ENCODE data around the gene NR5A2. TPM values are rescaled to one million over a fixed set of nuclear protein-coding genes. Genes with fewer than 3 reads are reported as not detected.

The NR5A2 gene
- polyA plus RNA-seq, 2 donors, result 0.31 to 0.37 TPM

DNA sequence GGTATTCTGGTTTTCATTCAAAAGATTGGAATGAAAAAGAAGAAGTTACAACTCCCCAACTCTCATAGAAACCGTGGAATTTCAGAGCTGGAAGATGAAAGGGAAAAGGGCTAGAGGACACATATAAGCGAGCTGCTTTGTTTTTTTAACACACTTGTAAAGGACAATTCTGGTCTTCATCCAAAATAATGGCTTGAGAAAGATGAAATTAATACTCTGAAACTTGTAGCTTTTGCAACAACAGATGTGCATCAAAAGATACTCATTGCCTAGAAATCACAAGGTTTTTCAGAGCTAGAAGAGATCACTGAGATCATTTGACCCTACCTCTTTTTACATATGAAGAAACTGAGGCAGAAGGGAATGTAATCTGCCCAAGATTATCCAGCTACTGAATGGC, 25.6 kb downstream of the NR5A2 start:
- no peak overlapping the region for H3K27ac ChIP-seq (ENCODE audit: low read depth in 2 of 2, low read length in 1 of 2)
- WGBS, 2 donors, result 47 to 54% methylated on average over 2 of the region's 2 CpGs
- H3K4me1 ChIP-seq (ENCODE audit: control insufficient read depth in 2 of 2, insufficient read depth in 2 of 2, low read length in 1 of 2), result no peaks in the 10 kb centered on the region
- H3K4me3 ChIP-seq (ENCODE audit: low read depth in 1 of 2, low read length in 2 of 2), result no peak overlapping the region
- H3K36me3 ChIP-seq (ENCODE audit: control insufficient read depth in 2 of 2, insufficient read depth in 2 of 2, low read length in 1 of 2), result no peaks in the 10 kb centered on the region
- H3K27me3 ChIP-seq (ENCODE audit: control insufficient read depth in 1 of 2, insufficient read depth in 2 of 2, low read length in 2 of 2), result peaks cover 0 to 4% of the 10 kb centered on the region in 2 donors
- no peaks in the 10 kb centered on the region for H3K9me3 ChIP-seq (ENCODE audit: control insufficient read depth in 2 of 2, insufficient read depth in 1 of 2, low read depth in 1 of 2, low read length in 1 of 2)

DNA sequence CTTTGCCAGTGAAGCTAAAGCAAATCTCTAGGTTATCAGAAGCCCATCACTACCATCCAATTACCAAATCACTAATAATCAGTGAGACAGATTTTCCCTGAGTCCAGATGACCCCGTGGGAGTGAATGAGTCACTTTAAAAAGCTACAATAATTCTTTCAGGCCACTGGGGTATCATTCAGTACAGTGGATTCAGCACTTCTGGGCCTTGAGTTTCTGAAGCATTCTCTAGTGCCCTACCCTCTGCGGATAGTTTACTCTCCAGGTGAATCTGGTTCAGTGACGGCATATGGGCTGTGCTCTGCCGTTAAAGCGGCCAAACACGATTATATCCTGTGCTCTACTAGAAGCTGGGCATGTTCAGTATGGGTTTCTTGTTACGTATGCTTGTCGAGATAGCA, 26.1 kb downstream of the NR5A2 start:
- H3K27ac ChIP-seq (ENCODE audit: low read depth in 2 of 2, low read length in 1 of 2), result no peak overlapping the region
- H3K36me3 ChIP-seq (ENCODE audit: control insufficient read depth in 2 of 2, insufficient read depth in 2 of 2, low read length in 1 of 2), result no peaks in the 10 kb centered on the region
- no peaks in the 10 kb centered on the region for H3K4me1 ChIP-seq (ENCODE audit: control insufficient read depth in 2 of 2, insufficient read depth in 2 of 2, low read length in 1 of 2)
- H3K27me3 ChIP-seq (ENCODE audit: control insufficient read depth in 1 of 2, insufficient read depth in 2 of 2, low read length in 2 of 2), result peaks cover 0 to 4% of the 10 kb centered on the region in 2 donors
- WGBS, 2 donors, result 59 to 71% methylated on average over 8 of the region's 8 CpGs
- H3K9me3 ChIP-seq (ENCODE audit: control insufficient read depth in 2 of 2, insufficient read depth in 1 of 2, low read depth in 1 of 2, low read length in 1 of 2), result no peaks in the 10 kb centered on the region
- H3K4me3 ChIP-seq (ENCODE audit: low read depth in 1 of 2, low read length in 2 of 2), result no peak overlapping the region

DNA sequence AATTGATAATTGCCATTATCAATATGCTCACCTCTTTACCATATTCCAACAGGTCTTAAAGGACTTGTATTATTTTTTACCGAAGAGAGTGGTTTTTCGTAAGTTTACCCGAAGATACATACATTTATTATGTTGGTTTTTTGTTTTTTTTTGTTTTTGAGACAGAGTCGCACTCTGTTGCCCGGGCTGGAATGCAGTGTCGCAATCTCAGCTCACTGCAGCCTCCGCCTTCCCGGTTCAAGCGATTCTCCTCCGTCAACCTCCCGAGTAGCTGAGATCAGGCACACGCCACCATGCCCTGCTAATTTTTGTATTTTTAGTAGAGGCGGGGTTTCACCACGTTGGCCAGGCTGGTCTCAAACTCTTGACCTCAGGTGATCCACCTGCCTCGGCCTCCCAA, 30.8 kb downstream of the NR5A2 start:
- WGBS, 2 donors, result 82 to 92% methylated on average over 15 of the region's 15 CpGs
- no peaks in the 10 kb centered on the region for H3K4me1 ChIP-seq (ENCODE audit: control insufficient read depth in 2 of 2, insufficient read depth in 2 of 2, low read length in 1 of 2)
- no peaks in the 10 kb centered on the region for H3K9me3 ChIP-seq (ENCODE audit: control insufficient read depth in 2 of 2, insufficient read depth in 1 of 2, low read depth in 1 of 2, low read length in 1 of 2)
- H3K36me3 ChIP-seq (ENCODE audit: control insufficient read depth in 2 of 2, insufficient read depth in 2 of 2, low read length in 1 of 2), result no peaks in the 10 kb centered on the region
- H3K27ac ChIP-seq (ENCODE audit: low read depth in 2 of 2, low read length in 1 of 2), result no peak overlapping the region
- no peak overlapping the region for H3K4me3 ChIP-seq (ENCODE audit: low read depth in 1 of 2, low read length in 2 of 2)
- H3K27me3 ChIP-seq (ENCODE audit: control insufficient read depth in 1 of 2, insufficient read depth in 2 of 2, low read length in 2 of 2), result peaks cover 0 to 4% of the 10 kb centered on the region in 2 donors

DNA sequence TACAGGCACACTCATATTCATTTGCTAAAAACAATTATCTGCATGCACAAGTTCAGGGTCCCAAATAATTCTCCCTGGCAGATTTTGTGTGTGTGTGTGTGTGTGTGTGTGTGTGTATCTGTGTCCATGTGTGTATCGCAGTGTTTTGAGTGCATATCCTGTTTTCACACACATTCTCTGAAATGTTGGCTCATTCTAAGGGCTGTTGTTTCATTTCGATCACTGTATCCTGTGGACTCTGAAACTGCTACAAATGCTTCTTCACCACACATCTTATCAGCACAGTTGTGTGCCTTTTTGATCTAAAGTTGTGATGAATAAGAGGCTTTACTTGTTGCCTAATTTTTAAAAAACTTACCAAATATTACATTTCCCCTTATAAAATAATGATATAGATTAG, 34.6 kb downstream of the NR5A2 start:
- no peaks in the 10 kb centered on the region for H3K36me3 ChIP-seq (ENCODE audit: control insufficient read depth in 2 of 2, insufficient read depth in 2 of 2, low read length in 1 of 2)
- no peaks in the 10 kb centered on the region for H3K4me1 ChIP-seq (ENCODE audit: control insufficient read depth in 2 of 2, insufficient read depth in 2 of 2, low read length in 1 of 2)
- H3K4me3 ChIP-seq (ENCODE audit: low read depth in 1 of 2, low read length in 2 of 2), result no peak overlapping the region
- no peaks in the 10 kb centered on the region for H3K9me3 ChIP-seq (ENCODE audit: control insufficient read depth in 2 of 2, insufficient read depth in 1 of 2, low read depth in 1 of 2, low read length in 1 of 2)
- 53 to 77% methylated on average over 2 of the region's 2 CpGs for WGBS, 2 donors
- no peaks in the 10 kb centered on the region for H3K27me3 ChIP-seq (ENCODE audit: control insufficient read depth in 1 of 2, insufficient read depth in 2 of 2, low read length in 2 of 2)
- H3K27ac ChIP-seq (ENCODE audit: low read depth in 2 of 2, low read length in 1 of 2), result no peak overlapping the region

DNA sequence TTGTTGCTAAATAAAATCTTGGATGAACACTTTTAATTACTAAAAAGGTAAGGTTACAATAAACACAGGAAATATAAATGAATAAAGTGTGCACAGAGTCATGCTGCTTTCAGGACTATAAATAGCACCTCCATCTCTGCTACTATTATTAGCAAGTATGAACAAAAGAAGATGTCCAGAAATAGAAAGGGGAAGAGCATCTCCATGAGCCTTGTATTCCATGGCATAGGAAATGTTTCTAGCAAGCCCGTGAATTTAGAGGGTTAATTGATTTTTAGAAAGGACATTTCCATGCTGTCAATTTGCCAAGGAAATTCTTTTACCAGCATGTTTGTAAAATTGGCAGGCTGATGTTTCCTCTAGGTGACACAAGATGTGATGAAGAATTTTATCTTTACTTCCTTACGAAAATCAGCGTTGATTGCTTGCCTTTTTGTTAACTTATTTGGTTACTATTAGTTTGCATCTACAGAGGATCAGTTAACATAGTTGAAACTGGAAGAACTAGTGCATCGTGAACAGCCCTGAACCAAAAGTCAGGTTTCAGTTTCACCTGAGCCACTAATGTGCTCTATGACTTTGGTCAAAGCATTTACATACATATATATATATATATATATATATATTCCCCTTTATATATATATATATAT, 45.3 kb downstream of the NR5A2 start:
- Histone ChIP-seq H3K4me3 (ENCODE audit: low read depth in 1 of 2, low read length in 2 of 2) (no peak overlapping the region), H3K27ac (ENCODE audit: low read depth in 2 of 2, low read length in 1 of 2) (no peak overlapping the region), H3K9me3 (ENCODE audit: control insufficient read depth in 2 of 2, insufficient read depth in 1 of 2, low read depth in 1 of 2, low read length in 1 of 2) (no peaks in the 10 kb centered on the region), H3K27me3 (ENCODE audit: control insufficient read depth in 1 of 2, insufficient read depth in 2 of 2, low read length in 2 of 2) (peaks cover 0 to 2% of the 10 kb centered on the region in 2 donors), H3K36me3 (ENCODE audit: control insufficient read depth in 2 of 2, insufficient read depth in 2 of 2, low read length in 1 of 2) (no peaks in the 10 kb centered on the region), H3K4me1 (ENCODE audit: control insufficient read depth in 2 of 2, insufficient read depth in 2 of 2, low read length in 1 of 2) (no peaks in the 10 kb centered on the region)
- 41 to 59% methylated on average over 4 of the region's 4 CpGs for WGBS, 2 donors

DNA sequence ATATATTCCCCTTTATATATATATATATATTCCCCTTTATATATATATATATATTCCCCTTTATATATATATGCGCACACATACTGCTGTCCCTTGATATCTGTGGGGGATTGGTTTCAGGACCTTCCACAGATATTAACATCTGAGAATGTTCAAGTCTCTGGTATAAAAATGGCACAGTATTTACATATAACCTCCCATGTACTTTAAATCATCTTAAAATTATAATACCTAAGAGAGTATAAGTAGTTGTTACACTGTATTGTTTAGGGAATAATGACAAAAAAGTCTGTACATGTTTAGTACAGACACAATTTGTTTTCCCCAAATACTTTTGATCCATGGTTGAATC, 45.8 kb downstream of the NR5A2 start:
- Histone ChIP-seq H3K4me1 (ENCODE audit: control insufficient read depth in 2 of 2, insufficient read depth in 2 of 2, low read length in 1 of 2) (no peaks in the 10 kb centered on the region), H3K27me3 (ENCODE audit: control insufficient read depth in 1 of 2, insufficient read depth in 2 of 2, low read length in 2 of 2) (peaks cover 0 to 2% of the 10 kb centered on the region in 2 donors), H3K27ac (ENCODE audit: low read depth in 2 of 2, low read length in 1 of 2) (no peak overlapping the region), H3K4me3 (ENCODE audit: low read depth in 1 of 2, low read length in 2 of 2) (no peak overlapping the region), H3K9me3 (ENCODE audit: control insufficient read depth in 2 of 2, insufficient read depth in 1 of 2, low read depth in 1 of 2, low read length in 1 of 2) (no peaks in the 10 kb centered on the region), H3K36me3 (ENCODE audit: control insufficient read depth in 2 of 2, insufficient read depth in 2 of 2, low read length in 1 of 2) (no peaks in the 10 kb centered on the region)
- 96 to 97% methylated on average over 1 of the region's 1 CpG for WGBS, 2 donors

DNA sequence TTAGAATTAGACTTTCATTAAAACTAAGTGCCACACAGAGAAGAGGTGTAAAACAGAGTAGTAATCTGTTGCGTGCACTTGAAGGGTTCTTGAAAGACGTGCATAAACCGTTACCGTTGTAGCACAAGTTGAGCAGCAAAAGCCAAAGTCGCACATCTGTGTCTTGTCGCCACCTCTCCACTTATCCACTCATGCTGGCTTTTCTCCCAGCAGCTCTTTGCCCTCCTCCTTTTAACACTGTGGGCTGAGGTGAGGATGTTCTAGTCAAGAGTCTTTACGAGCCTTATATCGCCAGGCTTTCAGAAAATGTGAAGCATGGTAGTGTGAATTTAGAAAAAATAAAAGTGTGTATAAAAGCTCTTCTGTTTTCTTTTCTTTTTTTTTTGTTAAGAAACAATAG, 48.0 kb downstream of the NR5A2 start:
- H3K27me3 ChIP-seq (ENCODE audit: control insufficient read depth in 1 of 2, insufficient read depth in 2 of 2, low read length in 2 of 2), result no peaks in the 10 kb centered on the region
- no peaks in the 10 kb centered on the region for H3K9me3 ChIP-seq (ENCODE audit: control insufficient read depth in 2 of 2, insufficient read depth in 1 of 2, low read depth in 1 of 2, low read length in 1 of 2)
- no peaks in the 10 kb centered on the region for H3K36me3 ChIP-seq (ENCODE audit: control insufficient read depth in 2 of 2, insufficient read depth in 2 of 2, low read length in 1 of 2)
- H3K4me1 ChIP-seq (ENCODE audit: control insufficient read depth in 2 of 2, insufficient read depth in 2 of 2, low read length in 1 of 2), result no peaks in the 10 kb centered on the region
- no peak overlapping the region for H3K4me3 ChIP-seq (ENCODE audit: low read depth in 1 of 2, low read length in 2 of 2)
- WGBS, 2 donors, result 36 to 52% methylated on average over 8 of the region's 8 CpGs
- no peak overlapping the region for H3K27ac ChIP-seq (ENCODE audit: low read depth in 2 of 2, low read length in 1 of 2)

DNA sequence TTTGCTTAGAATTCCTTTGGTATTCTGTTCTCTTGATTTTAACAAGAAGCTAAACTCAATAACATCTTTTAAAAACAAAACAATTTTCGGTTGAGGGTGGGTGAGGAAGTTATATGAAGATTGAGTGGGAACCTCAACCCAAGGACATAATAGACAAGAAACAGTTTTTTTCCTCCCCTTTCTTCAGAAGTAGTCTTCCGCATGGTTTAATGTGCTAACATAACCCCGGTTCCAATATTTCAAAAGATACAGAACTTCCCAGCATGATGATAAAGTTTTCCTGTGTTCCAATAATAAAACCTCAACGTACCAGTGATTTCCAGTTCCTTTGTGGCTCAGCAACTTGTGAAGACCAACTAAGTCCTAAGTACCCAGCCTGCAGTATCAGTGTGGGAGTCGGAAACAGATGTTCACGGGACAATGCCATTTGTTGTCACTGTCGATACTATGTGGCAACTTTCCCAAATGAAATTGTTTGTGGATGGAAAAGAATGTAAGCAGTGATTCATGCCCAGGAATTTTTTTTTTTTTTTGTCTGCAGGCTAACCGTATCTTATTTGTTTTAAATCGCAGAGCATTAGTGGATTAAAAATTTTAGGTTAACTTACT, 48.5 kb downstream of the NR5A2 start:
- WGBS, 2 donors, result 21 to 28% methylated on average over 9 of the region's 9 CpGs
- Histone ChIP-seq H3K4me1 (ENCODE audit: control insufficient read depth in 2 of 2, insufficient read depth in 2 of 2, low read length in 1 of 2) (no peaks in the 10 kb centered on the region), H3K9me3 (ENCODE audit: control insufficient read depth in 2 of 2, insufficient read depth in 1 of 2, low read depth in 1 of 2, low read length in 1 of 2) (no peaks in the 10 kb centered on the region), H3K27ac (ENCODE audit: low read depth in 2 of 2, low read length in 1 of 2) (no peak overlapping the region), H3K27me3 (ENCODE audit: control insufficient read depth in 1 of 2, insufficient read depth in 2 of 2, low read length in 2 of 2) (no peaks in the 10 kb centered on the region), H3K36me3 (ENCODE audit: control insufficient read depth in 2 of 2, insufficient read depth in 2 of 2, low read length in 1 of 2) (no peaks in the 10 kb centered on the region), H3K4me3 (ENCODE audit: low read depth in 1 of 2, low read length in 2 of 2) (no peak overlapping the region)

DNA sequence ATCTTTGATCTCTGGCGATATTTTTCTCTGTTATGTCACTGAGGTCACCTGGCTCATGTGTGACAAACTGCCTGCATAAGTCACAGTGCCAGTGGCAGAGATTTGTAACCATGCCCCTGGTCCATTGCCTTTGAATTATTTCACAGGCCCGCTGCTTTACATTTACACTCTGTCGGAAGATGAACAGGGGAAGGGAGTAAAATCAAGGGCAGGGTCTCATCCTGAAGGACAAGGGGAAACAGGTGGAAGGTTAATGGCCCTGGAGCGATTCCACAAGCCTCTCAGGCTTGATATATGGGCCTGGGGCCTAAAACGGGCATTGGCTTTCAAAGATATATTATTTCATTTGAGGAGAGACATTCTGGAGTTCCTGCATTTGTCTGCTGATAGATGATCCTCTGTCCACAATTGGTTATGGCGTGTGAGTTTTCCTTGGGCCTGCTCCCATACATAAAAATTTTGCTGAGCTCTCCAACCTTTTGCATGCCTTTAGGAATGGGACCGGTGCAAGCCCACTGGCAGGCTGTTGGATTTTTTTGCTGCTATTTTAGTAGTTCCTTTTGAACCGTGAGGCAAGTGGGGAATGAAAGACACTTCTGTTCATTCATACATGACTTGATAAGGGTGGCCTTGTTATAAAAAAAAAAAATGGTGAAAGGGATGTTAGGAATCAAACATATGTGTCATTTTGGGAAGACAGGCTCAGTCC, 51.9 kb downstream of the NR5A2 start:
- no peaks in the 10 kb centered on the region for H3K27me3 ChIP-seq (ENCODE audit: control insufficient read depth in 1 of 2, insufficient read depth in 2 of 2, low read length in 2 of 2)
- H3K4me3 ChIP-seq (ENCODE audit: low read depth in 1 of 2, low read length in 2 of 2), result no peak overlapping the region
- H3K9me3 ChIP-seq (ENCODE audit: control insufficient read depth in 2 of 2, insufficient read depth in 1 of 2, low read depth in 1 of 2, low read length in 1 of 2), result no peaks in the 10 kb centered on the region
- H3K36me3 ChIP-seq (ENCODE audit: control insufficient read depth in 2 of 2, insufficient read depth in 2 of 2, low read length in 1 of 2), result no peaks in the 10 kb centered on the region
- 78 to 79% methylated on average over 8 of the region's 8 CpGs for WGBS, 2 donors
- no peaks in the 10 kb centered on the region for H3K4me1 ChIP-seq (ENCODE audit: control insufficient read depth in 2 of 2, insufficient read depth in 2 of 2, low read length in 1 of 2)
- no peak overlapping the region for H3K27ac ChIP-seq (ENCODE audit: low read depth in 2 of 2, low read length in 1 of 2)

Data from esophagus (tissue), 2 donors.